Stimulated activated CD4-positive, alpha-beta T cell treated with anti-CD3 and anti-CD28 coated beads, Interleukin-12 subunit alpha, Interleukin-12 subunit beta, amount 100 ng/mL, for 4 hours (primary cell): Measurements from ENCODE around the gene SMURF2.
"Not testable (repeated sequence)": the region's sequence is repeated elsewhere in the genome, so short reads cannot be mapped to it uniquely, and the experiment has no call there.

Source experiments
- DNase-seq: peaks from one replicate; pipeline ENCODE4 v3.0.0-alpha.2; 2020

SMURF2 gene

DNA sequence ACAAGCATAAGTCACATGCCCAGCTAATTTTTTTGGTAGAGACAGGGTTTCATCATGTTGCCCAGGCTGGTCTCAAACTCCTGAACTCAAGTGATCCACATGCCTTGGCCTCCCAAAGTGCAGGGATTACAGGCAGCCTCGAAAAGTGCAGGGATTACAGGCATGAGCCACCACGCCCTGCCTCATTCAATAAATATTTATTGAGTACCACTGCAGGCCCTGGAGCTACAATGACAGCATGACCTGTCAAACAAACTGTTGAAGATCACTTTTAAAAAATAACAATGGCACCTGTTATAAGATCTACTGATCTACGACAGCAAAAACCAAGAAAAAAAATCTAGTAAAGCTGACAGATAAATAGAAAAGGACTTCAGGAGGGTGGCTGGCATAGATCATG, 79.1 kb downstream of the SMURF2 start:
- no peak for DNase-seq

- DNase-seq = no peak
Measured at GRCh38 chr17:64580384-64581315, 81.5 kb downstream of the SMURF2 start.

- DNase-seq = no peak
Measured at GRCh38 chr17:64579917-64580316, 82.2 kb downstream of the SMURF2 start.

GRCh38 chr17:64577025-64577424, 85.1 kb downstream of the SMURF2 start:
- not testable (repeated sequence) for DNase-seq

DNA sequence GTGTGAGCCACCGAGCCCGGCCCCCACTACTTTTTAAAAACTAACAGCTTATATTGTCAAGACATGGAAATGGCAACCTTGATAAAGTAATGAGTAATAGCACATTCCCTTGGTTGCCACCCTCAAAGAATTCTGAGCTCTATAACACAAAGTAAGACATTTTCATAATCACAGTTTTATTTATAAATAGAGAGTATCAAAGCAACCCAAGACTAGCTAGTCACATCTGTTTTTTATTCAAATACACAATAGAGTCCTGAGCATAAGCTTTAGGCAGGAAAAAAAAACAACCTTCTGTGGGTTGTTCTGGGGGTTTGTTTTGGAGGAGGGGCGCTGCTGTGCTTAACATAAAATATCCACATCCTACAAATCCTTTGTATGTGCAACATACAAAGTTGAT, 86.7 kb downstream of the SMURF2 start:
- no peak for DNase-seq

- DNase-seq = no peak
Measured at GRCh38 chr17:64574646-64575045, 87.5 kb downstream of the SMURF2 start.

GRCh38 chr17:64573214-64573613, 88.9 kb downstream of the SMURF2 start:
- DNase-seq = no peak

DNA sequence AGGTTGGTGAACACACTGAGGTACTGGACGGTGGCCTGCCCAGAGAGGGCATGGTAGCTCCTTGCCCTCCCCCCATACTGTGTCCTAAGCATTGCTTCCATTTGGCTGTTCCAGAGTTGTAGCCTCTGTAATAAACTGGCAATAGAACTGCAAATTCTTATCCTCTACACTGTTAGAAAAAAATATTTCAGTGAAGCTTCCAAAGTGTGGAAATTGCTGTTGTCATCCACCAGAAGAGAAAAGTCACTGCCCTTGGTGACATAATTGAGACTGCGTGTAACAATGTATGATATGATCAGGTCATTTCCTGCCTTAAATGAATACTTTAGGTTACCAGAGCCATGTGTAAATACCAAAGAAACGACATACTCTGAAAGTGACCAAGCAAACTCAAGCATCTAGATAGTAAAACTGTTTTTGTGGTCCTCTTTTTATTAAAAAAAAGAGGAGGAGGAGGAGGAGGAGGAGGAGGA, 89.4 kb downstream of the SMURF2 start:
- DNase-seq = no peak

DNA sequence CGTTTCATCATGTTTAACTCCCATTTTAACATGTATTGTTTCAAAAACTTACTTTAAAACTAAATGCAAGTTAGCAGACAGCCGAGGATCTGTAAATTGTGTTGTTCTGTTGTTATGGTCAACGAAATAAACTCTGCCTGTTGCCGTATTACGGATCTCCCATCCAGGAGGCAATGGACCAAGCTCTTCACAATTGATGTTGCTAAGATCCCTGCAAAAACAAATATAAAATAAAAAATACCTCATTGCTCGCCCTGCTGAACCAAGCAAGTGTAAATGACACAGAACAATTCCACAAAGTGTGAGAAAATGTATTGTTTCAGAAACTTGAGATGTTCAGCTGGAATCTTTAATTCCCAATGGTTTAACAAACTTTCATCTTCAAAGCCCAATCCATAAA, 90.4 kb downstream of the SMURF2 start:
- no peak for DNase-seq

DNA sequence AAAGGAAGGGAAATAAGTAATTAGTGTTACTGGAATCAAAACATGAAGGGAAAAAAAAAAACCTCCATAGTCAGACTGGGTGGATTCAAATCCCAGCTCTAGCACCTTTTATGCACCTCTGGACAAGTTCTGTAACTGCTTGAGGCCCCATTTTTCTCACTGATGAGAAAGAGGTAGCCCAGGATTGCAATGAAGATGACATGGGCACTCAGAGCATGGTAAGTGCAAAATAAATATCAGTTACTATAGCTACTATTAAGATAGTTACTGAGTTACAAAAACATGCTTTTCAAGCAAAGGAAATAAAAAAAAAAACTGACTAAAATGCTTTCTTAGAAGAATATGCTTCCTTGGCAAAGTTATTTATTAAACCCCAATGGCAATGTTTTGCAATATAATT, 96.5 kb downstream of the SMURF2 start:
- no peak for DNase-seq

- DNase-seq = no peak
Measured at GRCh38 chr17:64564098-64564497, 98.0 kb downstream of the SMURF2 start.

DNA sequence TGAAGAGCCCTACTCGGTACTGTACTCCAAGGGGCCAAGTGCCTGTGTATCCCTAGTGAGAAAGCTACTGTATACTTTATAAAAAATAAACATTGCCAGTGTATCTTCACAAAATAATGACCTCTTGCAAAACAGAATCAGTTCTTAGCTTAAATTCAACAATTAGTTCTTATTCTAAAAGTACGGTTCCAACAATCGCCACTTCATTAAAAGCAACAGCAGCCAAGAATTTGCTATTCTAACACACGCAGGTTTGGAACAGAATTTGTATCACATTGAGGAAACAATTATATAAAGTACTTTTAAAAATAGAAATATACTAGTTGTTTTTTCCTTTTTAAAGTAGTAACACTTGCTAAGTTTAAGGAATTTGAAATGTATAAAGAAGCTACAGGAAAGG, 106.8 kb downstream of the SMURF2 start:
- no peak for DNase-seq

- DNase-seq = no peak
Measured at GRCh38 chr17:64554028-64554637, 108.0 kb downstream of the SMURF2 start.

DNA sequence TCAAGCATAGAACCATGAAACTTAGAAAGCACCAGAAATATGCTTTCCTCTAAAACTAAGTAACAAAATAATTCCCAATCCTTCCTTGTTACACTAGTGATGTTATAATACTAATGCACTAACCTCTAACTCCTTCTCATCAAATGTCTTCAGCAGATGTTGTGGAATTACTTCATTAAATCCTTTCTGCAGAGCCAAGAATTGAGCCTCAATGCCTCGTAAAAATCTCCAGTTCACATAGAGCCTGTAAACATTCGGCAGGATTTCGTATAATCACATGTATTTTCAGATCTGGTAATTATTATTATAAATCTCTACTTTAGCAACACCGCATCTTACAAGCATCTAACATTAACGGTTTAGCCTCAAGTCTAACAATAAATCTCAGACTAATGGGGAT, 110.6 kb downstream of the SMURF2 start:
- DNase-seq = no peak

DNA sequence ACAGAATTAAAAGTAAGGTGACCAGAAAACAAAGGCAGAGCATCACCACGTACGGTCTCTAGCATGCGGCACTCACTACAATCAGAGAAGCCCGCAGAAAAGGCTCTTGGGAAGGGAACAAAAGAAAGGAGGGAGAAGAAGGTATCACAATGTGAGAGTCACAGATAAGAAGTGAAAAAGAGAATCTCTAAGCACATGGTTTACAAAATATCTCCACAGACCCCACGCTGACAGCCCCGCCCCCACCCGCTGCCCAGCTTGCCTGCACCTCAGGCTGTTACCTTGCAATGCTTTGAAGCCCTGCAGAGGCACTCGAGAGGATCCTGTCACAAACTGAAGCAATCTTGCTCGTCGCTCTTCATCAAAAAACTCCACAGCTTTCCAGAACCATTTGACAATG, 114.8 kb downstream of the SMURF2 start:
- no peak for DNase-seq

DNA sequence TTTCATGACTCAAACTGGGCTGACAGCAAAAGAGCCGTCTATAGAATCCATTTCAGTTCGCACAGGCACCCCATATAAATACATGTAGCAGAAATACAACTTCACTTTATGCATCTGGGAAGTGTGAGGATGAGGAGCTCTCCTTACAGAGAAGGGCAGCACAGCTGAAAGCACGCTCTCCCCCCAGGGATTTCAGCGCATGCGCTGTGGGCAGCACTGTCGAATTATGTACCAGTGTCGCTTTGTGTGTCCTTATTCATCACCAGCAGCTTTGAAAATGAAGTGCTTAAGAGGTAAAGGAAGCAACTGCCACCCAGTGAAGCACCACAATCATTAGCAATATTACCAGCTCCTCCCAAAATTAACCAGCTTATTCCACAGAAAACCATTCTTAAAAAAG, 115.4 kb downstream of the SMURF2 start:
- DNase-seq = no peak

- DNase-seq = no peak
Measured at GRCh38 chr17:64544742-64545141, 117.4 kb downstream of the SMURF2 start.

GRCh38 chr17:64540118-64540776, 121.9 kb downstream of the SMURF2 start:
- no peak for DNase-seq

GRCh38 chr17:64538508-64539130, 123.5 kb downstream of the SMURF2 start:
- DNase-seq = no peak

DNA sequence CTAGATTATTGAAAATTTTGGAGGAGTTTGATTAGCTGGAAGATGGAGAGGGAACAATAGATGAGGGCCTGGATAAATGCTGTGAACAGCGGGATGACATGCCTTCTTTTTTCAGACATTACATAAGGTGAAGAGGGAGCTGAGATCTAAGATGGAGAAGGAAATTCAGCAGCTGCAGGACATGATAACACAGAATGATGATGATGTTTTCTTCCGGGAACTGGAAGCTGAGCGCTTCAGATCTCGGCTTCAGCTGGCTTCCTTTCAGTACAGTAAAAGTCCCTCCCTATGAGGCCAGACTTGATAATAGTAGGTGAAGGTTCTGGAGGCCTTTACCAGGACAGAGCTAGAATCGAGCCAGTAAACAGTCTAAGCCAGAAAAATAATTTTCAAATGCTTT, 124.6 kb downstream of the SMURF2 start:
- DNase-seq = no peak

GRCh38 chr17:64536913-64537312, 125.2 kb downstream of the SMURF2 start:
- DNase-seq = no peak

GRCh38 chr17:64535357-64535756, 126.8 kb downstream of the SMURF2 start:
- DNase-seq = no peak

GRCh38 chr17:64534187-64534586, 127.9 kb downstream of the SMURF2 start:
- DNase-seq = peak; percentile 1
